NCI-H2171 (cell line): ENCODE data around the gene SLC35A5.
"Not testable (repeated sequence)": the region's sequence is repeated elsewhere in the genome, so short reads cannot be mapped to it uniquely, and the experiment has no call there.

Experiments
- DNase-seq: peaks from one replicate; lab custom pipeline; 2025; lab: John Stamatoyannopoulos, UW

Gene SLC35A5, protein sequence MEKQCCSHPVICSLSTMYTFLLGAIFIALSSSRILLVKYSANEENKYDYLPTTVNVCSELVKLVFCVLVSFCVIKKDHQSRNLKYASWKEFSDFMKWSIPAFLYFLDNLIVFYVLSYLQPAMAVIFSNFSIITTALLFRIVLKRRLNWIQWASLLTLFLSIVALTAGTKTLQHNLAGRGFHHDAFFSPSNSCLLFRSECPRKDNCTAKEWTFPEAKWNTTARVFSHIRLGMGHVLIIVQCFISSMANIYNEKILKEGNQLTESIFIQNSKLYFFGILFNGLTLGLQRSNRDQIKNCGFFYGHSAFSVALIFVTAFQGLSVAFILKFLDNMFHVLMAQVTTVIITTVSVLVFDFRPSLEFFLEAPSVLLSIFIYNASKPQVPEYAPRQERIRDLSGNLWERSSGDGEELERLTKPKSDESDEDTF

GRCh38 chr3:112561734-112562529, at the start of gene SLC35A5, which contains the start of gene ATG3:
Gene SLC35A5 (plus strand): TSS chr3:112562045. CDS start chr3:112563404, 1,359 bp downstream.
Gene ATG3 (minus strand): TSS chr3:112561962. CDS start chr3:112561528, 434 bp downstream.
- DNase-seq, result peak; percentile 99

GRCh38 chr3:112512320-112512719, 49.5 kb upstream of the SLC35A5 start:
- DNase-seq, result no peak

GRCh38 chr3:112514527-112515128, 47.2 kb upstream of the SLC35A5 start:
- no peak for DNase-seq

DNA sequence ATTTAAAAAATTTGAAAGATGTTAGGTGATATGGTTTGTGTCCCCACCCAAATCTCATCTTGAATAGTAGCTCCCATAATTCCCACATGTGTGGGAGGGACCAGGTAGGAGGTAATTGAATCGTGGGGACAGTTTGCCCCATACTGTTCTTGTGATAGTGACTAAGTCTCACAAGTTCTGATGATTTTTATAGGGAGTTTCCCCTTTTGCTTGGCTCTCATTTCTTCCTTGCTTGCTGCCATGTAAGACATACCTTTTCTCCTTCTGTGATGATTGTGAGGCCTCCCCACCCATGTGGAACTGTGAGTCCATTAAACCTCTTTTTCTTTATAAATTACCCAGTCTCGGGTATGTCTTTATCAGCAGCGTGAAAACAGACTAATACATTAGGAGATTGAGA, 42.9 kb upstream of the SLC35A5 start:
- DNase-seq, result not testable (repeated sequence)

- peak; percentile 35 for DNase-seq
Observed at GRCh38 chr3:112519424-112520001, 42.3 kb upstream of the SLC35A5 start.

DNA sequence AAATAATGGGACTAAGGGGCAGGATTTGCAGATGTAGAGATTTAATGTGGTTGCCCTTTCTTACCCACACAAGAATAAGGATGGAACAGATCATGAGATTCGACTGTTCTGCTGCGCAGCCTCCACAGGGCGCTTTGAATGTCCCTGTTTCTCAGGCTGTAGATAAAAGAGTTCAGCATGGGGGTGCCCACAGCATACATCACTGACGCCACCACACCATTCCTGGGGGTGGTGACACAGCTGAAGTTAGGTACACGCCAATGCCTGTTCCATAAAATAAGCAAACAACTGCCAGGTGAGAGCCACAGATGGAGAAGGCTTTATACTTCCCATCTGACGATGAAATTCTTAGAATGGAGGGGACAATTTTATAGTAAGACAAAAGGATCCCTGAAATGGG, 37.7 kb upstream of the SLC35A5 start:
- not testable (repeated sequence) for DNase-seq

GRCh38 chr3:112530573-112530972, 31.3 kb upstream of the SLC35A5 start:
- DNase-seq, result no peak

DNA sequence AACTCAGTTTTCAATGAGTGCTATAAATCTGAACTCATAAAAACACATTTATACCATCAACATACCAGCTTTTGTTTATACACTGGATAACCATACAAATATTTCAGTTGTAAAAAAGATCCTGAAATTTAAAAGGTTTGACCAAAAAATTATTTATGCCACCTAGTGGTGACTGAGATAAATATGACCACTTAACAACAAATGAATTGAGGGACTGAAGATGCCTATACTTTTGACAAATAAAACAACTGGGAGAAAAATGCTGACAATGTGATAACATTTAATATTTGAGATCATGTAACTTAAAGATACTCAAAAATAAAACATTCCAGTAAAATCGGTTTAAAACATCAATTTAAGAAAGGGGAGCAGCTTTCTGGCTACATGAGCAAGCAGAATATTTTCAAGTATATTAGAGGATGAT, 30.5 kb upstream of the SLC35A5 start:
- DNase-seq, result peak; percentile 21

- no peak for DNase-seq
Observed at GRCh38 chr3:112539825-112540650, 21.8 kb upstream of the SLC35A5 start.

DNA sequence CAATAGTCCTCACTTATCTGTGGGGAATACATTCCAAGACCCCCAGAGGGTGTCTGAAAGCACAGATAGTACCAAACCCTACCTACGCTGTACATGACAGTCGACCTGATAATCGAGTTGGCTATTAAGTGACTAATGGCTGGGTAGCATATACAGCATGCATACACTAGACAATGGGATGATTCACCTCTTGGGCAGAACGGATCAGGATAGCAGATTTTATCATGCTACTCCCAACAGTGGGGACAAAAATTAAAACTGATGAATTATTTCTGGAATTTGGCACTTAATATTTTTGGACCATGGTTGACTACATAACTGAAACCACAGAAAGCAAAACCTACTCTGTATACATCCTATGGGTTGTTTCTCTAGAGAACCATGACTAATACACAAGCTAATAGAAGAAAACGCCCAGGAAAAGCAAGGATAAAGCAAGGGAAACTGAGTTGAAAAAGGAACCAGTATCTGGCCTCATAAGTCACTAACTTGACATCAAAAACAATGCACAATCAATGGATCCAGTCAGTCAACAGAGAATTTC, 15.6 kb upstream of the SLC35A5 start:
- no peak for DNase-seq

DNA sequence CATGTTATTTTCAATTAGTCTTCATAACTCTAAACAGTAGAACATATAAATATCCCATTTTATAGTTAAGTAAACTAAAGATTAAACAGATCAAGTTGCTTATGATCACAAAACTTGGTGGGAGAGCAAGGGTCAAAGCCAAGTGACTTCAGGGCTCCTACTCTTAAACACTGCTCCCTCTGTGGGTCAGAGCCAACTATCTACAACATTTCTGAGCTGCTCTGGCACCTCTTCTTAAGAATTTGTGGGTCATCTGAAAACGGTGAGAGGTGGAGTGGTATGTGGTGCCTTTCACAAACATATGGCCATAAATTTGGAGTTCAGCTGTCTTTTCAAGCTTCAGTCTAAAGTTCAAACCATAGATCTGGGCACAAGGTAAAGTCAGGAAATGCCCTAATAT, 11.0 kb upstream of the SLC35A5 start:
- DNase-seq, result no peak

DNA sequence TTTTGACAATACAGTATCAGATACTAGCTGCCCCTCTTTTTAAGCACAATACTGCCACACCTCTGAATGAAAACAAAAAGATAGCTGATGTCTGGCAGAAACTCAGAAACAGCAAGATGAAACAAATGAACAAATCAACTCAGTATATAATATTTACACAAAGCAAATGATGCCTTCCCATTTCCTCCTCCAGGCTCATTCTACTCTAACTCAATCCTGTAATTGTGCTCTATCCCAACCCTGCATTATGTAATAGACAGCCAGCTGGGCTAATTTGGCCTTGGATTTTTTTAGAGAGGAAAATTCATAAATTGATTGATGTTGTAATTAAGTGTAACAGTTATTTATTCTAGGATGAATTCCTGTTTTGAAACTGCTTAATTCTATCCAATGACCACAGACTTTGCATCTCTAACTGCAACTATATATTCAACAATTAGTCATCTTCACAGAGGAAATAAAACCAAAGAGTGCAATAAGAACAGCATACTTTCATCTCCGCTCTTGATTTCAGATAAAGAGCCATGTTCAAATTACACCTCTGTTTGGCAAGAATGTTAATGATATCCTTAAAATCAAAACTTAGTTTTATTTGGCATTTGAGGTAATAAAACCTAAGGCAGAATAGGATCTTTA, 6.2 kb upstream of the SLC35A5 start:
- DNase-seq, result no peak

DNA sequence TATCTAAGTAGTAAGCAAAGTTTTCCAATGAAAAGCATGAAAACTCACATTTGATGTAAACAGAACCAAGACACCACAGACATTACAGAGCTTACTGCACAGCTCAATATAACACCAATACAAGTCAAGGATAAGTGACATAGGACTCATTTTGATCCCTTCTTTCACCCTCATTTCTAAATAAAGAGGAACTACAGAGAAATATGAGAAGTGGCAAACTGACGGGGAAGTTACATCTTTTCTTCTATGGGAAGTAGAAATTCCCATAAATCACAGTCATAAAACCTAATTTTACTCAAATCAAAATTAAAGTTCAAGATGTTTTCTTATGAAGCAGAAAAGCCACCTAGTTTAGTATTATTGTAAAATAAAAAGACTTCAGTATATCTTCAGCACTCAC, 3.9 kb upstream of the SLC35A5 start:
- no peak for DNase-seq

GRCh38 chr3:112560307-112560706, 1.5 kb upstream of the SLC35A5 start:
- DNase-seq, result no peak

DNA sequence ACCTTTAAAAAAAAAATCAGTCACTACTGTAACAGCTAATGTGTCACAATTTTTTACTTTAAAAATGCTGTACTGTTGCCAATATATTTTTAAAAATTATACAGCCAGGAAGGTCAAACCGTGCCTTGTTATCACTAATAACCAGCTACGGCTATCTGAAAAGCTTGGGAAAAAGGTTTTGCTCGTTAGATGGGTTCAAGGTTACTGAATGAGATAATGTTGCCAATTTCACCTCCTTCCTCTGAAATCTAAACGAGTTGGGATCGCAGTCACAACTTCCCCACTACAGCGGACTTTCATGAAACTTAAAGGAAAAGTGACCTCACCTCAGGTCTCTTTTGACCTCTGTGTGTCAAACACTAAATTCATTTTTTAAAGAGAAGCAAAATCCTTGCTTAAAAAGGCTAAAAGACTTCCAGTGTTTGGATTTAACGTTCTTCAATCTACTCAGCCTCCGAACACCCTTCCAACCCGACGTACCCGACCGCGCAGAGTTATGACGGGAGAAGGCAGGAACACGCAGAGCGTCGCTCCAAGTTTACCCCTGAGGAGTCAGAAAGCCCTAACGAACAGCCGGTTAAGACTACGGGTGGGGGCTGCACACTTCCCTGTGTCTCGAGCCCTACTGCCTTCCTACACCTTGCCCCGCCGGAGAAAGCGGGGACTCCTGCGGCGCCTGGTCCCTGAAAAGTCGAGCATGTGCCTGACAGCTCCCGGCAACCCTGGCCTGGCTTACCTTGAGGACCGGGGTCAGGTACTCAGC, 943 bp upstream of the SLC35A5 start:
- DNase-seq, result peak; percentile 76

DNA sequence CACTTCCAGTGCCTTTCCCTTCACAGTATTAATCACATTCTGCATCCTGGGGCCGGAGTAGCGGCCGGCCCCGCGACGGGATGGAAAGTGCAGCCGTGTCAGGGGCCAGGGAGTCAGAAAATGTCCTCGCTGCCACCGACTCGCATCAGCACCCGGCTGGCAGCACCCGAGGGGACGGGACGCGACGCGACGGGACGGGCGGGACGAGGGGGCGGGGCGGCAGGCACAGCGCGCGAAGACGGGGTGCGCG, 436 bp upstream of the SLC35A5 start:
- DNase-seq, result peak; percentile 92

GRCh38 chr3:112564247-112564939, 2.5 kb downstream of the SLC35A5 start:
- DNase-seq, result not testable (repeated sequence)

DNA sequence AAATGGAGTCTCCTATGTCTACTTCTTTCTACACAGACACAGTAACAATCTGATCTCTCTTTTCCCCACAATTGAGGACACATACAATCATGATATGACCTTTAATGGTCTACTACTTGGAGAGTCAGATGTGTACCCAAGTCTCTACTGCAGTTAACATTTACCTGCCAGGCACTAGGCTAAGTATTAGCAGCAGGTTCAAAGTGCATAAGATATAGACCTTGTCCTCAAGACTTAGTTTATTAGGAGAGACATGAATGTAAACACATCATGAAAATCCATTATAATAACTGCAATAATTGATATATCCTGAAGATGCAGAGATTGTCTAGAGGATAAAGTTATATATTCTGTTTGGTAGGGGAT, 3.1 kb downstream of the SLC35A5 start:
- DNase-seq, result no peak

DNA sequence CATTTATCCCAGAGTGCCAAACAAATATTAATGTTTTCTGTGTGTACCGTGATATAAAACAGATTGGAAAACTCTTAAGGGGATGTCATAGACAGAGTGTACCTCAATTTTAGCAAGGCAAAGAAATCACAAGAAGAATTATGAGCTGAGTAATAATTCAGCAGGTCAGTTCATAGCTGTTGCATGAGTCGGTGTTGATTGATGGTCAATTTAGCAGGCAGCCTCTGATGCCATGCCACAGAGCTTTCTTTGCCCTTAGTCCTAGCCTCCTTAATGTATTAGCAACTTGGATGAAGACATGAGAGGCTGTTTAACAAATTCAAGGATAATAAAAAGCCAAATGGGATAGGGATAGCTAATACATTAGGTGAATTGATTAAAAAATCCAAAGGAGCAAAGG, 6.8 kb downstream of the SLC35A5 start:
- no peak for DNase-seq

DNA sequence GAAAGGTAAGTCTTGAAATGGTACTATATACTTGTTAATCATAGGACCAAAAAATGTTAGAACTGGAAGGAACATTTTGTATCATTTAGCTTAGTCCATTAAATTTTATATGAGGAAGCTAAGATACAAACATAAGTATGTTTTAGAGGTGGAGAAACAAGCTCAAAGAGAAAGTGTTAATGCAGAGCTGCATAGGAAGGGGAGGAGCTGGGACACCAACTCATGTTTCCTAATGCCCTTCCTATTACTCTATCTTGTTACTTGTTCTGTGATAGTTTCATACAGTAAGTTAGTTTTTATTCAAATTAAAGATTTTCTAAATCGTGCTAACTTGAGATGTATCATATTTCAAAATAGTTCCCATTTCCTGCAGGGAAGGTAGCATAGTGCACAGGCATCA, 7.4 kb downstream of the SLC35A5 start:
- DNase-seq, result no peak
